Pericardium fibroblast (primary cell): ENCODE measurements around the gene RAI2. TPM values are rescaled to one million over a fixed set of nuclear protein-coding genes. Genes with fewer than 3 reads are reported as not detected.

Source experiments
- total RNA-seq: library from RNA; depleted of rRNA; stranded (reverse); fragments of >200 nt; gene quantifications from 2 replicates; pipeline ENCODE4 v1.2.3, GENCODE V29; 2015

Gene RAI2
- 0.12 and 1.2 TPM in 2 replicates for total RNA-seq

GRCh38 chrX:17860811-17861488, at the start of gene RAI2:
Gene RAI2, minus strand, starts transcription at chrX:17861298. Its CDS starts 59,288 bp downstream, at chrX:17802010.

Other genes starting within 250 kb of the RAI2 start
- gene SCML1, start 123.8 kb downstream of the RAI2 start, total RNA-seq = 3.9 and 8.2 TPM in 2 replicates